ENCODE measurements around the gene ARHGDIB. TPM values are rescaled to one million over a fixed set of nuclear protein-coding genes. Genes with fewer than 3 reads are reported as not detected.

The ARHGDIB gene
- total and polyA plus RNA-seq, 5 donors from 2014 or later: 1,263 to 4,641 (median 3,646) TPM

DNA sequence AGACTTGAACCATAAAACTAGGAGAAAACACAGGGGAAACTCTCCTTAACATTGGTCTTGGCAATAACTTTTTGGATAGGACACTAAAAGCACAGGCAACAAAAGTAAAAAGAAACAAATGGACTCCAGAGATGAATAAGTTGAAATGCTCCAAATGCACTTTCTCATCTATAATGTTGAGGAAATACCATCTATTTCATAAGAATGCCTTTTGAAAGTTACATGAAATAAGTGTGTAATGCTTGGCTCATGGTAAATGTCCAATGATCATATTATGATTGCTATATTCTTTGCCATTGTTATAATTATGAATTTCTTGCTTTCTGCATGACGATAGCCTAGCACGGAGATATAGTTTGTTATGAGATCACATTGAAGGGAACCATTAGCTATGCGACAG is 31.3 kb upstream of the ARHGDIB start:
- Histone ChIP-seq H3K36me3 (ENCODE audit: control insufficient read depth, insufficient read depth, low read length) (no peaks in the 10 kb centered on the region), H3K4me3 (ENCODE audit: low read depth, low read length) (no peak overlapping the region), H3K4me1 (ENCODE audit: control insufficient read depth, insufficient read depth, low read length, poor library complexity, severe bottlenecking) (peaks cover 21% of the 10 kb centered on the region), H3K27ac (ENCODE audit: insufficient read depth, low read length, poor library complexity, severe bottlenecking) (no peak overlapping the region), H3K27me3 (ENCODE audit: control insufficient read depth, insufficient read depth, low read length) (no peaks in the 10 kb centered on the region), H3K9me3 (ENCODE audit: control insufficient read depth in 2 of 2, low read length in 2 of 2) (peaks cover 0 to 2% of the 10 kb centered on the region in 2 experiments)
- DNase-seq: no peak
- Mint-ChIP-seq H3K27ac (peak overlapping the region in 2 of 3 donors; percentile 2 to 86), H3K36me3 (no peaks in the 10 kb centered on the region), H3K9me3 (peaks cover 0 to 5% (median 0%) of the 10 kb centered on the region in 7 donors), H3K4me1 (peaks cover 21 to 41% (median 32%) of the 10 kb centered on the region in 4 donors), H3K4me3 (no peak overlapping the region), H3K27me3 (peaks cover 10% of the 10 kb centered on the region)
- no peak for ATAC-seq (ENCODE audit: low read depth in 2 of 2)

DNA sequence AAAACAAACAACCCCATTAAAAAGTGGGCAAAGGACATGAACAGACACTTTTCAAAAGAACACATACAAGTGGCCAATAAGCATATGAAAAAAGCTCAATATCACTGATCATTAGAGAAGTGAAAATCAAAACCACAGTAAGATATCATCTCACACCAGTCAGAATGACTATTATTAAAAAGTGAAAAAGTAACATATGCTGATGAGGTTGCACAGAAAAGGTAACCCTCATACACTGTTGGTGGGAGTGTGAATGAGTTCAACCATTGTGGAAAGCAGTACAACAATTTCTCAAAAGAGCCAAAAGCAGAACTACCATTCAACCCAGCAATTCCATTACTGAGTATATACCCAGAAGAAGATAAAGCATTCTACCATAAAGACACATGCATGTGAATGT is 29.7 kb upstream of the ARHGDIB start:
- Mint-ChIP-seq H3K9me3 (peaks cover 0 to 5% (median 0%) of the 10 kb centered on the region in 7 donors), H3K27ac (no peak overlapping the region), H3K4me3 (no peak overlapping the region), H3K36me3 (no peaks in the 10 kb centered on the region), H3K4me1 (peaks cover 21 to 46% (median 32%) of the 10 kb centered on the region in 4 donors), H3K27me3 (peaks cover 6% of the 10 kb centered on the region)
- Histone ChIP-seq H3K4me1 (ENCODE audit: control insufficient read depth, insufficient read depth, low read length, poor library complexity, severe bottlenecking) (peaks cover 21% of the 10 kb centered on the region), H3K27me3 (ENCODE audit: control insufficient read depth, insufficient read depth, low read length) (no peaks in the 10 kb centered on the region), H3K9me3 (ENCODE audit: control insufficient read depth in 2 of 2, low read length in 2 of 2) (peaks cover 0 to 2% of the 10 kb centered on the region in 2 experiments), H3K27ac (ENCODE audit: insufficient read depth, low read length, poor library complexity, severe bottlenecking) (no peak overlapping the region), H3K4me3 (ENCODE audit: low read depth, low read length) (no peak overlapping the region), H3K36me3 (ENCODE audit: control insufficient read depth, insufficient read depth, low read length) (no peaks in the 10 kb centered on the region)
- ATAC-seq (ENCODE audit: low read depth in 2 of 2): no peak
- DNase-seq: no peak

DNA sequence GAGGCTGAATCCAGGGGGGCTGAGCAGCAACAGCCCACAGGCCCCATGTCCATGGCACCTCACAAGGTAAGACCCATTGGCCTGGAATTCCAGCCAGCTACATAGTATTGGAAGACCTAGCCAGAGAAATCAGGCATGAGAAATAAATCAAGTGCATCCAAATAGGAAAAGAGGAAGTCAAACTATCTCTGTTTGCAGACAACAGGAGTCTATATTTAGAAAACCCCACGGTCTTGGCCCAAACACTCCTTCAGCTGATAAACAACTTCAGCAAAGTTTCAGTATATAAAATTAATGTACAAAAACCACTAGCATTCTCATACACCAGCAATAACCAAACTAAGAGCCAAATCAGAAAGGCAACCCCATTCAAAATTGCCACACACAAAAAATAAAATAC is 28.4 kb upstream of the ARHGDIB start:
- peak overlapping the region; percentile 18 to 64 (median 32) for H3K27ac Mint-ChIP-seq
- H3K4me1 ChIP-seq (ENCODE audit: control insufficient read depth, insufficient read depth, low read length, poor library complexity, severe bottlenecking): peaks cover 11% of the 10 kb centered on the region
- peaks cover 14 to 44% (median 25%) of the 10 kb centered on the region in 4 donors for H3K4me1 Mint-ChIP-seq
- no peaks in the 10 kb centered on the region for H3K27me3 Mint-ChIP-seq
- ATAC-seq (ENCODE audit: low read depth in 2 of 2): no peak
- no peaks in the 10 kb centered on the region for H3K36me3 ChIP-seq (ENCODE audit: control insufficient read depth, insufficient read depth, low read length)
- H3K36me3 Mint-ChIP-seq: no peaks in the 10 kb centered on the region
- H3K9me3 Mint-ChIP-seq: peaks cover 0 to 5% (median 0%) of the 10 kb centered on the region in 7 donors
- DNase-seq: no peak
- H3K27me3 ChIP-seq (ENCODE audit: control insufficient read depth, insufficient read depth, low read length): no peaks in the 10 kb centered on the region
- no peak overlapping the region for H3K27ac ChIP-seq (ENCODE audit: insufficient read depth, low read length, poor library complexity, severe bottlenecking)
- H3K4me3 Mint-ChIP-seq: no peak overlapping the region
- H3K4me3 ChIP-seq (ENCODE audit: low read depth, low read length): no peak overlapping the region
- peaks cover 0 to 2% of the 10 kb centered on the region in 2 experiments for H3K9me3 ChIP-seq (ENCODE audit: control insufficient read depth in 2 of 2, low read length in 2 of 2)

DNA sequence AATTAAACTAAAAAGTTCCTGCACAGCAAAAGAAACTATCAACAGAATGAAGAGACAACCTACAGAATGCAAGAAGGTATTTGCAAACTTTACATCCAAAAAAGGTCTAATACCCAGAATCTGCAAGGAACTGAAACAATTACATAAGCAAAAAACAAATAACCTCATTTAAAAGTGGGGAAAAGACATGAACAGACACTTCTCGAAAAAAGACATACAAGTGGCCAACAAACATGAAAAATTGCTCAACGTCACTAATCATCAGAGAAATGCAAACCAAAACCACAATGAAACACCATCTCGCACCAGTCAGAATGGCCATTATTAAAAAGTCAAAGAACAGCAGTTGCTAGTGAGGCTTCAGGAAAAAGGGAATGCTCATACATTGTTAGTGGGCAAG is 26.6 kb upstream of the ARHGDIB start:
- Histone ChIP-seq H3K4me1 (ENCODE audit: control insufficient read depth, insufficient read depth, low read length, poor library complexity, severe bottlenecking) (peaks cover 3% of the 10 kb centered on the region), H3K27me3 (ENCODE audit: control insufficient read depth, insufficient read depth, low read length) (no peaks in the 10 kb centered on the region), H3K27ac (ENCODE audit: insufficient read depth, low read length, poor library complexity, severe bottlenecking) (no peak overlapping the region), H3K9me3 (ENCODE audit: control insufficient read depth in 2 of 2, low read length in 2 of 2) (peaks cover 0 to 2% of the 10 kb centered on the region in 2 experiments), H3K36me3 (ENCODE audit: control insufficient read depth, insufficient read depth, low read length) (no peaks in the 10 kb centered on the region), H3K4me3 (ENCODE audit: low read depth, low read length) (no peak overlapping the region)
- H3K9me3 Mint-ChIP-seq: peaks cover 0 to 5% (median 0%) of the 10 kb centered on the region in 7 donors
- no peak overlapping the region for H3K27ac Mint-ChIP-seq
- H3K4me1 Mint-ChIP-seq: peaks cover 12 to 40% (median 21%) of the 10 kb centered on the region in 4 donors
- no peaks in the 10 kb centered on the region for H3K36me3 Mint-ChIP-seq
- ATAC-seq (ENCODE audit: low read depth in 2 of 2) (no peak), DNase-seq (no peak)
- H3K4me3 Mint-ChIP-seq: no peak overlapping the region
- H3K27me3 Mint-ChIP-seq: no peaks in the 10 kb centered on the region

DNA sequence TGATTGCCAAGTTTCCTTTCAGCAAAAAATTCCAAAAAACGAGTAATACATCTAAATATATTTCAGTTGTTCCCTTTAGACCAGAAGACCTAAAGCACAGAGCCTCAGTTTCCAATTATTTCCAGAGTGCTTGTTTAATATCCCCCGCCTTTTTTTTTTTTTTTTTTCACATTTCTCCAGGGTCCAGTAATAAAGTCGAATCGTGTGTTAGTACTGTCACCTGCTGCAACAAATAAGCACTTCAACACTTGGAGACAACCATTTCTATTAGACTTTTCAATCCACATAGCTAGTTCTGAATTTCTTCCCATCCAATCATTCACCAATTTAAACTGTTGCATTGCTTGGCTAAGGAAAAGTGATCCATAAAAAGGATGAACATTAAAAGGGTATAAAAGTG is 25.0 kb upstream of the ARHGDIB start:
- no peak overlapping the region for H3K27ac Mint-ChIP-seq
- H3K27ac ChIP-seq (ENCODE audit: insufficient read depth, low read length, poor library complexity, severe bottlenecking): no peak overlapping the region
- H3K36me3 ChIP-seq (ENCODE audit: control insufficient read depth, insufficient read depth, low read length): no peaks in the 10 kb centered on the region
- no peaks in the 10 kb centered on the region for H3K27me3 ChIP-seq (ENCODE audit: control insufficient read depth, insufficient read depth, low read length)
- no peak overlapping the region for H3K4me3 Mint-ChIP-seq
- peaks cover 7% of the 10 kb centered on the region for H3K4me1 ChIP-seq (ENCODE audit: control insufficient read depth, insufficient read depth, low read length, poor library complexity, severe bottlenecking)
- peak in 1 of 3 donors; percentile 24 for DNase-seq
- no peaks in the 10 kb centered on the region for H3K36me3 Mint-ChIP-seq
- H3K4me3 ChIP-seq (ENCODE audit: low read depth, low read length): no peak overlapping the region
- H3K4me1 Mint-ChIP-seq: peaks cover 22 to 50% (median 34%) of the 10 kb centered on the region in 4 donors
- no peak for ATAC-seq (ENCODE audit: low read depth in 2 of 2)
- H3K9me3 ChIP-seq (ENCODE audit: control insufficient read depth in 2 of 2, low read length in 2 of 2): peaks cover 0 to 2% of the 10 kb centered on the region in 2 experiments
- peaks cover 0 to 4% (median 0%) of the 10 kb centered on the region in 7 donors for H3K9me3 Mint-ChIP-seq
- H3K27me3 Mint-ChIP-seq: no peaks in the 10 kb centered on the region

DNA sequence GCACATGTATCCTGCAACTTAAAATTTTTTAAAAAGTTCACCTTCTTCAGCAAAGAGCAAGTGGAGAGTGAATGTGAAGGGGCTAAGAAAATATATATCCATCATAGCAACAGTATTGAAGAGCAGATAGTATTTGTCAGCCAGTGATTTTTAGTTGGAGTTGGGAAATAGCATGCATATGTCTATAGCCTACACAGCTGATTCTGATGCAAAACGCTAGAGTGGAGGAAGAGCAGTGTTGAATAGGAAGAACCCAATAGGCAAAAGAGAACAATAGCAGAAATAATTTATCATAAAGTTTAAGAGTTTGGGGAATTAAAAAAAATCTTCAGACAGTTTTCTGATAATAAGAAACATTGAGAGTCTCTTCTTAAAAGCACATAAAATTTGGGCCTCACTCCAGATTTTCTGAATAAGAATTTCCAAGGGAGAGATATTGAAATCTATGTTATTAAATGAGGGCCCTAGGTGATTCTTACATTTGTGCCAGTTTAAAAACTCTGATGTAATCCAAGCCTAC is 23.4 kb upstream of the ARHGDIB start:
- ATAC-seq (ENCODE audit: low read depth in 2 of 2): no peak
- Mint-ChIP-seq H3K27me3 (no peaks in the 10 kb centered on the region), H3K4me1 (peaks cover 22 to 63% (median 47%) of the 10 kb centered on the region in 4 donors), H3K4me3 (peak overlapping the region in 1 of 4 donors; percentile 5), H3K9me3 (peaks cover 0 to under 1% (median 0%) of the 10 kb centered on the region in 7 donors), H3K36me3 (no peaks in the 10 kb centered on the region), H3K27ac (peak overlapping the region in 1 of 3 donors; percentile 39)
- Histone ChIP-seq H3K4me1 (ENCODE audit: control insufficient read depth, insufficient read depth, low read length, poor library complexity, severe bottlenecking) (peaks cover 11% of the 10 kb centered on the region), H3K27ac (ENCODE audit: insufficient read depth, low read length, poor library complexity, severe bottlenecking) (no peak overlapping the region), H3K4me3 (ENCODE audit: low read depth, low read length) (no peak overlapping the region), H3K27me3 (ENCODE audit: control insufficient read depth, insufficient read depth, low read length) (no peaks in the 10 kb centered on the region), H3K36me3 (ENCODE audit: control insufficient read depth, insufficient read depth, low read length) (no peaks in the 10 kb centered on the region), H3K9me3 (ENCODE audit: control insufficient read depth in 2 of 2, low read length in 2 of 2) (no peaks in the 10 kb centered on the region)
- DNase-seq: no peak

DNA sequence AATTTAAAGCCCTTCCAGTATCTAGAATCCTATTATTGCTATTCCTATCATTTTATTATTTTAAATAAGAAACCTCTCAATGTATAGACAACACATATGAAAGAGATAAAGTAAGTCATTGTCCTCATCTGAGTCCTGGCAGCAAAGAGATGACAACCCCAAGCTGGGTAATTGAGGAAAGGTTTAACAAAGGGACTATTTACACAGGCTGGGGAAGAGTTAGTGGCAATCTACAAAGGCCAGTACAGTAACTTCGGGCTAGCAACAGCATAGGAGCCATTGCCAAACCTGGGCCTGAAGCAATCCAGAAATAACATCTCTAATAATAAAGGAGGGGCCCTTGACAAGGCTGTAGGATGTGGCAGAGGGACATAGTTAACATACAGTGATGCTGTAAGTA is 22.6 kb upstream of the ARHGDIB start:
- no peaks in the 10 kb centered on the region for H3K36me3 Mint-ChIP-seq
- ATAC-seq (ENCODE audit: low read depth in 2 of 2) (no peak), DNase-seq (no peak)
- no peak overlapping the region for H3K4me3 ChIP-seq (ENCODE audit: low read depth, low read length)
- no peaks in the 10 kb centered on the region for H3K9me3 ChIP-seq (ENCODE audit: control insufficient read depth in 2 of 2, low read length in 2 of 2)
- H3K27me3 Mint-ChIP-seq: no peaks in the 10 kb centered on the region
- no peak overlapping the region for H3K27ac ChIP-seq (ENCODE audit: insufficient read depth, low read length, poor library complexity, severe bottlenecking)
- peaks cover 19% of the 10 kb centered on the region for H3K4me1 ChIP-seq (ENCODE audit: control insufficient read depth, insufficient read depth, low read length, poor library complexity, severe bottlenecking)
- H3K9me3 Mint-ChIP-seq: no peaks in the 10 kb centered on the region
- no peaks in the 10 kb centered on the region for H3K27me3 ChIP-seq (ENCODE audit: control insufficient read depth, insufficient read depth, low read length)
- H3K4me3 Mint-ChIP-seq: no peak overlapping the region
- peaks cover 24 to 64% (median 51%) of the 10 kb centered on the region in 4 donors for H3K4me1 Mint-ChIP-seq
- no peaks in the 10 kb centered on the region for H3K36me3 ChIP-seq (ENCODE audit: control insufficient read depth, insufficient read depth, low read length)
- H3K27ac Mint-ChIP-seq: peak overlapping the region in 1 of 3 donors; percentile 39

DNA sequence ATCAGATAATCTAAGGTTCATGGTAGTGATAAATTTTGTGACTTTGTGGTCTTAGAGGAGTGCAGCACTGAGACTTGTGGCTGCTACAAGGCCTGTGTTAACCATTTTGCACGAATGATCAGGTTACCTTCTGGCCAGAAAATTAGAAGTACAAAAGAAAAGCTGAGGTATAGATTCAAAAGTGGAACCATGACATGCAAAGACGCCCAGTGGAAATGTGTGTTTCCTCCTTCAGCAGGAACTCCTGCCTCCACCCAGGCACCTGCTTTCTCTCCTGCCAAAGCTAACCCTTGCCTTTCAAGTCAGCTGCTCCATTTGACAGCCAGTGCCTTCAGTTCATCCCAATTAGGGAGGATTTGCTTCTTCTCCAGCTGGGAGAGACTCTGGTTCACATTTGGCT is 21.6 kb upstream of the ARHGDIB start:
- DNase-seq (peak in 1 of 3 donors; percentile 41), ATAC-seq (ENCODE audit: low read depth in 2 of 2) (no peak)
- Mint-ChIP-seq H3K4me3 (peak overlapping the region in 2 of 4 donors; percentile 9 to 28), H3K27ac (peak overlapping the region; percentile 40 to 63 (median 62)), H3K4me1 (peaks cover 31 to 67% (median 54%) of the 10 kb centered on the region in 4 donors), H3K36me3 (no peaks in the 10 kb centered on the region), H3K27me3 (peaks cover 6% of the 10 kb centered on the region), H3K9me3 (peaks cover 0 to 1% (median 0%) of the 10 kb centered on the region in 7 donors)
- H3K4me3 ChIP-seq (ENCODE audit: low read depth, low read length): peak overlapping the region; percentile 1
- H3K27ac ChIP-seq (ENCODE audit: insufficient read depth, low read length, poor library complexity, severe bottlenecking): no peak overlapping the region
- no peaks in the 10 kb centered on the region for H3K36me3 ChIP-seq (ENCODE audit: control insufficient read depth, insufficient read depth, low read length)
- H3K27me3 ChIP-seq (ENCODE audit: control insufficient read depth, insufficient read depth, low read length): no peaks in the 10 kb centered on the region
- no peaks in the 10 kb centered on the region for H3K9me3 ChIP-seq (ENCODE audit: control insufficient read depth in 2 of 2, low read length in 2 of 2)
- H3K4me1 ChIP-seq (ENCODE audit: control insufficient read depth, insufficient read depth, low read length, poor library complexity, severe bottlenecking): peaks cover 21% of the 10 kb centered on the region
